ENCODE measurements around the gene FRMPD1. TPM values are rescaled to one million over a fixed set of nuclear protein-coding genes. Genes with fewer than 3 reads are reported as not detected.

FRMPD1 gene
- total RNA-seq, 1 donor = not detected

GRCh38 chr9:37611961-37612360 lies 38.8 kb upstream of the FRMPD1 start:
- DNase-seq (ENCODE audit: low read depth) = no peak
- no peak for TF ChIP-seq CTCF (IDR thresholded peaks at IDR 0.05; ENCODE audit: insufficient read depth, low read length)
- H3K4me3 ChIP-seq (ENCODE audit: low read depth, low read length) = no peak overlapping the region

- no peak for DNase-seq (ENCODE audit: low read depth)
- TF ChIP-seq CTCF (IDR thresholded peaks at IDR 0.05; ENCODE audit: insufficient read depth, low read length) = no peak
- H3K4me3 ChIP-seq (ENCODE audit: low read depth, low read length) = no peak overlapping the region
Measured at GRCh38 chr9:37617161-37617560, 33.6 kb upstream of the FRMPD1 start.

GRCh38 chr9:37617832-37618231 lies 32.9 kb upstream of the FRMPD1 start:
- peak; percentile 38 for DNase-seq (ENCODE audit: low read depth)
- H3K4me3 ChIP-seq (ENCODE audit: low read depth, low read length) = no peak overlapping the region

GRCh38 chr9:37618817-37619216 lies 31.9 kb upstream of the FRMPD1 start:
- no peak for TF ChIP-seq CTCF (IDR thresholded peaks at IDR 0.05; ENCODE audit: insufficient read depth, low read length)
- peak; percentile 42 for DNase-seq (ENCODE audit: low read depth)
- no peak overlapping the region for H3K4me3 ChIP-seq (ENCODE audit: low read depth, low read length)

More at GRCh38 chr9:37617832-37618231, 32.9 kb upstream of the FRMPD1 start:
- TF ChIP-seq CTCF (IDR thresholded peaks at IDR 0.05; ENCODE audit: insufficient read depth, low read length) = no peak

GRCh38 chr9:37619806-37620205 lies 30.9 kb upstream of the FRMPD1 start:
- no peak for TF ChIP-seq CTCF (IDR thresholded peaks at IDR 0.05; ENCODE audit: insufficient read depth, low read length)
- H3K4me3 ChIP-seq (ENCODE audit: low read depth, low read length) = no peak overlapping the region
- DNase-seq (ENCODE audit: low read depth) = no peak

- no peak for TF ChIP-seq CTCF (IDR thresholded peaks at IDR 0.05; ENCODE audit: insufficient read depth, low read length)
- no peak overlapping the region for H3K4me3 ChIP-seq (ENCODE audit: low read depth, low read length)
- no peak for DNase-seq (ENCODE audit: low read depth)
Measured at GRCh38 chr9:37620396-37620795, 30.4 kb upstream of the FRMPD1 start.

Measured in fibroblast of the aortic adventitia (primary cell).